MV-4-11 (cell line): ENCODE data around the gene IDI1.
"Not testable (repeated sequence)": the region's sequence is repeated elsewhere in the genome, so short reads cannot be mapped to it uniquely, and the experiment has no call there.

Experiments used
- DNase-seq: peaks from one replicate; lab custom pipeline; 2025; lab: John Stamatoyannopoulos, UW

IDI1 gene

GRCh38 chr10:1063232-1063865, 14.4 kb upstream of the IDI1 start:
- no peak for DNase-seq

- DNase-seq = no peak
These were observed 13.2 kb upstream of the IDI1 start for GRCh38 chr10:1061930-1062774.

- no peak for DNase-seq
These were observed 11.0 kb upstream of the IDI1 start for GRCh38 chr10:1059902-1060301.

- no peak for DNase-seq
These were observed 9.1 kb upstream of the IDI1 start for GRCh38 chr10:1058017-1058416.

GRCh38 chr10:1057106-1057657, 8.3 kb upstream of the IDI1 start:
- peak; percentile 72 for DNase-seq

- peak; percentile 66 for DNase-seq
These were observed 7.6 kb upstream of the IDI1 start, which contains the start of gene WDR37 for GRCh38 chr10:1056326-1057105. Gene WDR37 (plus strand): TSS chr10:1056385. CDS start chr10:1072156, 15,771 bp downstream.

- DNase-seq = no peak
These were observed 5.8 kb upstream of the IDI1 start for GRCh38 chr10:1054684-1055083.

GRCh38 chr10:1050554-1050953, 1.6 kb upstream of the IDI1 start:
- DNase-seq = no peak

- DNase-seq = no peak
These were observed 1.2 kb upstream of the IDI1 start for GRCh38 chr10:1050145-1050544.

GRCh38 chr10:1049425-1049958, 573 bp upstream of the IDI1 start:
- DNase-seq = no peak

- DNase-seq = no peak
These were observed 579 bp downstream of the IDI1 start for GRCh38 chr10:1048349-1048731.

GRCh38 chr10:1047937-1048336, 982 bp downstream of the IDI1 start:
- DNase-seq = no peak

- no peak for DNase-seq
These were observed 3.5 kb downstream of the IDI1 start for GRCh38 chr10:1045415-1045814.

- no peak for DNase-seq
These were observed 4.0 kb downstream of the IDI1 start for GRCh38 chr10:1044964-1045363.

GRCh38 chr10:1044146-1044545, 4.8 kb downstream of the IDI1 start:
- no peak for DNase-seq

- peak; percentile 69 for DNase-seq
These were observed 5.4 kb downstream of the IDI1 start for GRCh38 chr10:1043532-1043995.

GRCh38 chr10:1041514-1041913, 7.4 kb downstream of the IDI1 start:
- no peak for DNase-seq

GRCh38 chr10:1040133-1040532, 8.8 kb downstream of the IDI1 start:
- no peak for DNase-seq

GRCh38 chr10:1038769-1039168, 10.2 kb downstream of the IDI1 start:
- DNase-seq = not testable (repeated sequence)

- no peak for DNase-seq
These were observed 11.8 kb downstream of the IDI1 start for GRCh38 chr10:1037098-1037497.

- DNase-seq = no peak
These were observed 12.6 kb downstream of the IDI1 start for GRCh38 chr10:1036341-1036791.

- no peak for DNase-seq
These were observed 13.7 kb downstream of the IDI1 start for GRCh38 chr10:1035201-1035600.
